Heart left ventricle (tissue), 16 donors: Measurements from ENCODE around the gene RFX1. TPM values are rescaled to one million over a fixed set of nuclear protein-coding genes. Genes with fewer than 3 reads are reported as not detected.

Experiments used
- ATAC-seq, 4 donors: fragments of 200-7000 bp; cut with Tn5 transposase; one replicate each; pipeline ENCODE4 v1.9.1; 2020 to 2022; ENCODE audit warnings: moderate library complexity in 4 of 4, mild to moderate bottlenecking in 3 of 4, moderate number of reproducible peaks in 1 of 4
- DNase-seq, 5 donors: peaks; one replicate each; pipeline ENCODE4 v3.0.0-alpha.2; 2020
- H3K27ac ChIP-seq, 12 donors: fragments of 200-600 bp; sonication (generic) in 4 of 12; one replicate each; pipeline versions ENCODE4 v1.5.0 to v1.8.0; 2016 to 2022; ENCODE audit warnings: mild to moderate bottlenecking in 2 of 12
- H3K27me3 ChIP-seq, 9 donors: fragments of 200-600 bp; sonication (generic) in 2 of 9; one replicate each; pipeline versions ENCODE4 v1.5.1 to v1.8.0; 2016 to 2022; ENCODE audit warnings: mild to moderate bottlenecking in 3 of 9
- H3K36me3 ChIP-seq, 9 donors: fragments of 200-600 bp; sonication (generic) in 2 of 9; one replicate each; pipeline versions ENCODE4 v1.5.0 to v1.8.0; 2018 to 2022; ENCODE audit warnings: mild to moderate bottlenecking in 2 of 9
- H3K4me1 ChIP-seq, 12 donors: fragments of 200-600 bp; sonication (generic) in 4 of 12; one replicate each; pipeline versions ENCODE4 v1.5.0 to v1.8.0; 2016 to 2022; ENCODE audit warnings: mild to moderate bottlenecking in 3 of 12
- H3K4me3 ChIP-seq, 12 donors: fragments of 200-600 bp; sonication (generic) in 4 of 12; one replicate each; pipeline versions ENCODE4 v1.5.0 to v1.8.0; 2017 to 2022; ENCODE audit warnings: mild to moderate bottlenecking in 9 of 12, moderate library complexity in 4 of 12
- H3K9me3 ChIP-seq, 12 donors: fragments of 200-600 bp; sonication (generic) in 4 of 12; one replicate each; pipeline versions ENCODE4 v1.5.0 to v1.8.0; 2016 to 2022; ENCODE audit warnings: mild to moderate bottlenecking in 1 of 12
- POLR2A ChIP-seq, 2 donors: fragments of 450-650 bp; IDR thresholded peaks; one replicate each; pipeline ENCODE4 v1.6.1; 2017; ENCODE audit warnings: antibody characterized with exemption in 2 of 2, mild to moderate bottlenecking in 2 of 2, moderate library complexity in 2 of 2
- WGBS, 4 donors: extraction: QIAGEN DNeasy Blood & Tissue Kit in 2 of 4; methylation state at CpG; one replicate each; pipeline versions ENCODE4 v1.1.5 to v1.1.7; 2013 to 2018; 5-methylcytosine and 5-hydroxymethylcytosine counted together
- intact Hi-C, 10 donors: fragments of 100-400 bp; cut with DNase I; formaldehyde crosslinking; loops; one replicate each; pipeline versions ENCODE4 v1.11.1 to v1.14.2; 2022
- polyA plus RNA-seq, 2 donors: library from polyadenylated mRNA; stranded (reverse); fragments of 200-250 nt; gene quantifications; one replicate each; pipeline ENCODE4 v1.2.3, GENCODE V29; 2013
- total RNA-seq, 9 donors: library from RNA; depleted of rRNA in 2 of 9; stranded (reverse); fragments of >200 nt in 2 of 9; fragmentation: NEBNext Ultra II Directional in 3 of 9; extraction: Animal tissue kit (Norgen Biotek cat#: 25700) in 3 of 9; gene quantifications; one replicate each; pipeline versions ENCODE4 v1.1.0 to v1.2.4, GENCODE V29; 2016 to 2023
- TF ChIP-seq, protein P1 (sequence below), 12 donors: fragments of 200-600 bp; sonication (generic) in 4 of 12; IDR thresholded peaks; one replicate each; pipeline versions ENCODE4 v1.5.0 to v1.8.0; 2018 to 2022; ENCODE audit warnings: antibody characterized with exemption in 12 of 12, mild to moderate bottlenecking in 5 of 12
- donor health status: ischemic (EF 13 %, LVEDD 7.1; RV severe dilation, severe dysfunction).
- donor health status: healthy with polysubstance abuse.
- donor health status: DM: no; HTN: yes; CAD: no.
- donor health status: DM: no; HTN: no; CAD: no.
- donor health status: ischemic (EF 25% LVEDD 6.9; RV normal size, moderate dysfunction).
- donor health status: ischemic (EF 25% LVEDD 5.7; RV mildly dilated, moderate dysfunction).
- donor health status: healthy.
- donor health status: DM: yes; HTN: yes; CAD: no.
- donor health status: ischemic (EF 35%, LVEDD 5.7; RV mildly dilated, moderate dysfunction).
- donor health status: nonischemic (EF 11% LVEDD 7.7; RV severe dilation, severe dysfunction).
- donor health status: DM: yes; HTN: yes; CAD: no.
- donor health status: PGD.
- donor health status: ischemic (EF 29% LVEDD 5.4; RV normal size, mild dysfunction).
- donor health status: nonischemic (EF 23%, LVEDD 6.1; RV moderate dilation, normal function).

Gene RFX1
- total and polyA plus RNA-seq, 11 donors: 4.0 to 15.4 (median 8.6) TPM

DNA sequence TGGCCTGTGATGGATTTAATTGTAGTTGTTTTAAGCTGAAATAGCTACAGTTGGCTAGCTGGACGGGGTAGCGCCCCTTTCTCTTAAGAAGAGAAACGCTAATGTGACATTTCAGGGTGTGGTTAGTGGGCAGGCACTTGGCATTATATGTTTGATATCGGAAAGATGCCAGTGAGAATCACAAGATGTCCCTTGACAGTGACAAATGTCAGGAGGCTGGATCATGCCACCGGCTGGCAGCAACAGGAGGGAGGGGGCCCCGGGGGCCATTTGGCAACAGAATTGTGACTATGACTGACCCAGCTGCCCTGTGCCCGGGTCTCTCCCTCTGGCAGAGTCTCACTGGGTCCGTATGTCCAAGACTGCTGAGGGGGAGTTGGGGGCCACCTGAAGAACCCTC is 49.1 kb downstream of the RFX1 start:
- Histone ChIP-seq H3K4me3 (no peak overlapping the region), H3K27ac (peak overlapping the region in 7 of 12 donors; percentile 0 to 53 (median 32)), H3K9me3 (no peaks in the 10 kb centered on the region), H3K4me1 (peaks cover 5 to 34% (median 11%) of the 10 kb centered on the region in 12 donors), H3K36me3 (peaks cover 0 to 81% (median 71%) of the 10 kb centered on the region in 9 donors), H3K27me3 (no peaks in the 10 kb centered on the region)
- ATAC-seq: peak in 2 of 4 donors; percentile 16
- TF ChIP-seq POLR2A (IDR thresholded peaks at IDR 0.05): no peak
- TF ChIP-seq, protein P1, sequence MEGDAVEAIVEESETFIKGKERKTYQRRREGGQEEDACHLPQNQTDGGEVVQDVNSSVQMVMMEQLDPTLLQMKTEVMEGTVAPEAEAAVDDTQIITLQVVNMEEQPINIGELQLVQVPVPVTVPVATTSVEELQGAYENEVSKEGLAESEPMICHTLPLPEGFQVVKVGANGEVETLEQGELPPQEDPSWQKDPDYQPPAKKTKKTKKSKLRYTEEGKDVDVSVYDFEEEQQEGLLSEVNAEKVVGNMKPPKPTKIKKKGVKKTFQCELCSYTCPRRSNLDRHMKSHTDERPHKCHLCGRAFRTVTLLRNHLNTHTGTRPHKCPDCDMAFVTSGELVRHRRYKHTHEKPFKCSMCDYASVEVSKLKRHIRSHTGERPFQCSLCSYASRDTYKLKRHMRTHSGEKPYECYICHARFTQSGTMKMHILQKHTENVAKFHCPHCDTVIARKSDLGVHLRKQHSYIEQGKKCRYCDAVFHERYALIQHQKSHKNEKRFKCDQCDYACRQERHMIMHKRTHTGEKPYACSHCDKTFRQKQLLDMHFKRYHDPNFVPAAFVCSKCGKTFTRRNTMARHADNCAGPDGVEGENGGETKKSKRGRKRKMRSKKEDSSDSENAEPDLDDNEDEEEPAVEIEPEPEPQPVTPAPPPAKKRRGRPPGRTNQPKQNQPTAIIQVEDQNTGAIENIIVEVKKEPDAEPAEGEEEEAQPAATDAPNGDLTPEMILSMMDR (IDR thresholded peaks at IDR 0.05): no peak
- 42 to 64% (median 57%) methylated on average over 6 to 8 of the region's 8 CpGs for WGBS, 4 donors
- intact Hi-C loops: loop anchor here in 4 of 10 donors (10.0 kb wide), 2 partner anchors 48 to 118 kb away; partner anchors contain the start of genes RFX1 (in 4 of the 4) and MISP3 (in 1 of the 4)
- DNase-seq: peak in 1 of 5 donors; percentile 53

DNA sequence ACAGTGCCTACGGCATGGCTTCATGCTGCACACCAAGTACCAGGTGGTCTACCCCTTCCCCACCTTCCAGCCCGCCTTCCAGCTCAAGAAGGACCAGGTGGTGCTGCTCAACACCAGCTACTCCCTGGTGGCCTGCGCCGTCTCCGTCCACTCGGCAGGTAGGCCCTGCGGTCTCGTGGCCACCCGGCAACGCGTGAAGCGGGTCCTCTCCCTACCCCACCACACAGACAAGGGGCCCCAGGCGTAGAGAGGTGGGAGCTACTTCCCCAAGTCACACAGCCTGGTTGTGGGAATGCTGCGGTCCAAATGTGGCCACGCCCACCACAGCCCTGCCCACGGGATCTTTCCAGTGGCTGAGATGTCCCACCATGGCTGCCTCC is 49.8 kb downstream of the RFX1 start:
- peaks cover 0 to 74% (median 65%) of the 10 kb centered on the region in 9 donors for H3K36me3 ChIP-seq
- no peak for DNase-seq
- no peak overlapping the region for H3K4me3 ChIP-seq
- TF ChIP-seq POLR2A (IDR thresholded peaks at IDR 0.05): no peak
- TF ChIP-seq, protein P1 (IDR thresholded peaks at IDR 0.05): no peak
- peaks cover 5 to 39% (median 15%) of the 10 kb centered on the region in 12 donors for H3K4me1 ChIP-seq
- H3K9me3 ChIP-seq: no peaks in the 10 kb centered on the region
- no peaks in the 10 kb centered on the region for H3K27me3 ChIP-seq
- 94 to 100% (median 95%) methylated on average over 7 to 16 of the region's 16 CpGs for WGBS, 4 donors
- ATAC-seq: no peak
- H3K27ac ChIP-seq: peak overlapping the region in 5 of 12 donors; percentile 6 to 50 (median 36)
- intact Hi-C loops: loop anchor here in 4 of 10 donors (10.0 kb wide), 2 partner anchors 48 to 118 kb away; partner anchors contain the start of genes RFX1 (in 4 of the 4) and MISP3 (in 1 of the 4)

DNA sequence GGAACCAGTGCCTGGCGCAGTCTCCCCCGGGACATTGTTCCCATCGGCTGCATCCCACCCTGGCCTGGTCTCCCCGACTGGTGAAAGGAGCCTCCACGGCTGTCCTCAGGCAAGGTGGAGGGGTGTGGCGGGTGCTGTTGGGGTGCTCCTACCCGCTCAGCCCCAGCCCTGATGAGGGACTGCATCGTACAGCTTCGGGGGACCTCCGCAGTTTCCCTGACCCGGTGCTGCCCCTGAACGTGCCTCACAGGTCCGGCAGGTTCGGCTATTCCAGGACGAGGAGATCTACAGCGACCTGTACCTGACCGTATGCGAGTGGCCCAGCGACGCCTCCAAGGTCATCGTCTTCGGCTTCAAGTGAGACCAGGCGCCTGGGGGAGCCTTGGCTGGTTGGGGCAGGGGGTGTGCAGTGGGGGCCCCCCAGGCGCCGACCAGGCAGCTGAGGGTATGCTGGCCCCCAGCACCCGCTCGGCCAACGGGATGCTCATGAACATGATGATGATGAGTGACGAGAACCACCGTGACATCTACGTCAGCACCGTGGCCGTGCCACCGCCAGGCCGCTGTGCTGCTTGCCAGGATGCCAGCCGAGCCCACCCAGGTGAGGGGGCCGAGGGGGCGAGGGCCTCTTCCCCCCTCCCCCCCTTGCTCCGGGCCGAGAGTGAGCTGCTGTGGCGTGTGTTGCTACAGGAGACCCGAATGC is 50.3 kb downstream of the RFX1 start:
- Histone ChIP-seq H3K36me3 (peaks cover 0 to 69% (median 60%) of the 10 kb centered on the region in 9 donors), H3K4me1 (peaks cover 5 to 39% (median 15%) of the 10 kb centered on the region in 12 donors), H3K9me3 (no peaks in the 10 kb centered on the region), H3K27me3 (no peaks in the 10 kb centered on the region), H3K27ac (peak overlapping the region in 1 of 12 donors; percentile 50), H3K4me3 (no peak overlapping the region)
- intact Hi-C loops: loop anchor here in 4 of 10 donors (10.0 kb wide), 2 partner anchors 49 to 119 kb away; partner anchors contain the start of genes RFX1 (in 4 of the 4) and MISP3 (in 1 of the 4)
- ATAC-seq (no peak), DNase-seq (peak in 1 of 5 donors; percentile 28)
- TF ChIP-seq POLR2A (IDR thresholded peaks at IDR 0.05): no peak
- TF ChIP-seq, protein P1 (IDR thresholded peaks at IDR 0.05): no peak
- WGBS, 4 donors: 92 to 94% (median 93%) methylated on average over 24 to 42 of the region's 42 CpGs

DNA sequence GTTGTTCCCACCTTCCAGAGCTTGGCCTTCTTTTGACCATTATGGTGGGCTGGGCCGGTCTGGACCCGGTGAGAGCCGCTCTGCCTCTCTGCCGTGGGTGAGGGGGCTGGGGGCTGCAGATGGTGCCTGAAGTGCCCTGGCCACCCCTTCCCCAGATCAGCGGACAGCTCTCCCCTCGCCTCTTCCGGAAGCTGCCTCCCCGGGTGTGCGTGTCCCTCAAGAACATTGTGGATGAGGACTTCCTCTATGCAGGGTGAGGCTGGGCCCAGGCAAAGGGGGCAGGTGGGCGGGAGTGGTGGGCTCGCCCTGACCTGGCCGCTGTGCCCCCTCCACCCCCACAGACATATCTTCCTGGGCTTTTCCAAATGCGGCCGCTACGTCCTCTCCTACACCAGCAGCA is 51.9 kb downstream of the RFX1 start:
- H3K4me1 ChIP-seq: peaks cover 5 to 39% (median 15%) of the 10 kb centered on the region in 12 donors
- ATAC-seq: no peak
- WGBS, 4 donors: 91 to 95% (median 94%) methylated on average over 13 to 15 of the region's 15 CpGs
- TF ChIP-seq, protein P1 (IDR thresholded peaks at IDR 0.05): no peak
- TF ChIP-seq POLR2A (IDR thresholded peaks at IDR 0.05): no peak
- no peaks in the 10 kb centered on the region for H3K9me3 ChIP-seq
- H3K4me3 ChIP-seq: no peak overlapping the region
- no peak for DNase-seq
- H3K27me3 ChIP-seq: no peaks in the 10 kb centered on the region
- H3K36me3 ChIP-seq: peaks cover 0 to 53% (median 45%) of the 10 kb centered on the region in 9 donors
- no peak overlapping the region for H3K27ac ChIP-seq
- intact Hi-C loops: loop anchor here in 6 of 10 donors (5.0 to 10.0 kb wide), 7 partner anchors 33 to 121 kb away; partner anchors contain the start of genes RFX1 (in 5 of the 6), BRME1 (in 1 of the 6), CC2D1A (in 1 of the 6) and MISP3 (in 1 of the 6)
